ENCODE measurements around the gene FBLN2. TPM values are rescaled to one million over a fixed set of nuclear protein-coding genes. Genes with fewer than 3 reads are reported as not detected.

FBLN2 gene
- total and polyA plus RNA-seq, 4 donors = 1.3 to 9.1 (median 4.3) TPM

- H3K9me3 ChIP-seq (ENCODE audit: control insufficient read depth in 4 of 4, low read length in 3 of 4) = no peaks in the 10 kb centered on the region
- H3K27me3 ChIP-seq (ENCODE audit: control insufficient read depth in 4 of 4, insufficient read depth in 4 of 4, low read length in 3 of 4) = peaks cover 0 to 3% (median 0%) of the 10 kb centered on the region in 4 donors
- no peak for DNase-seq (ENCODE audit: low spot score)
- no peaks in the 10 kb centered on the region for H3K4me1 ChIP-seq (ENCODE audit: control insufficient read depth in 4 of 4, insufficient read depth in 4 of 4, low read length in 3 of 4)
- no peak overlapping the region for H3K4me3 ChIP-seq (ENCODE audit: low read depth in 1 of 3, low read length in 3 of 3)
- WGBS = 95% methylated on average over 6 of the region's 6 CpGs
- H3K27ac ChIP-seq (ENCODE audit: low read depth in 1 of 2, low read length in 2 of 2) = no peak overlapping the region
- TF ChIP-seq RXRA (IDR thresholded peaks at IDR 0.05) = no peak
- TF ChIP-seq SP1 (IDR thresholded peaks at IDR 0.05) = no peak
- TF ChIP-seq EGR1 (IDR thresholded peaks at IDR 0.05; ENCODE audit: low read depth in 2 of 2) = no peak
- TF ChIP-seq JUND (IDR thresholded peaks at IDR 0.05) = no peak
- TF ChIP-seq TAF1 (conservative IDR thresholded peaks at IDR 0.05) = no peak
- no peak for TF ChIP-seq GABPA (IDR thresholded peaks at IDR 0.05 in 1 of 2, conservative IDR thresholded peaks at IDR 0.05 in 1 of 2)
- TF ChIP-seq CTCF (IDR thresholded peaks at IDR 0.05; ENCODE audit: low read depth, low read length, missing input control) = no peak
- TF ChIP-seq ATF3 (IDR thresholded peaks at IDR 0.05) = no peak
- no peak for TF ChIP-seq FOXA1 (IDR thresholded peaks at IDR 0.05)
- no peak for TF ChIP-seq NR2F2 (IDR thresholded peaks at IDR 0.05)
- H3K9ac ChIP-seq (ENCODE audit: low read depth in 1 of 2, low read length in 2 of 2) = no peak overlapping the region
- H3K36me3 ChIP-seq (ENCODE audit: control insufficient read depth in 4 of 4, insufficient read depth in 3 of 4, low read depth in 1 of 4, low read length in 3 of 4) = no peaks in the 10 kb centered on the region
These were observed 62.3 kb downstream of the FBLN2 start for GRCh38 chr3:13611221-13611620.

- Histone ChIP-seq H3K4me3 (ENCODE audit: low read depth in 1 of 3, low read length in 3 of 3) (no peak overlapping the region), H3K27ac (ENCODE audit: low read depth in 1 of 2, low read length in 2 of 2) (no peak overlapping the region), H3K9ac (ENCODE audit: low read depth in 1 of 2, low read length in 2 of 2) (no peak overlapping the region), H3K27me3 (ENCODE audit: control insufficient read depth in 4 of 4, insufficient read depth in 4 of 4, low read length in 3 of 4) (peaks cover 0 to 3% (median 0%) of the 10 kb centered on the region in 4 donors), H3K4me1 (ENCODE audit: control insufficient read depth in 4 of 4, insufficient read depth in 4 of 4, low read length in 3 of 4) (no peaks in the 10 kb centered on the region), H3K36me3 (ENCODE audit: control insufficient read depth in 4 of 4, insufficient read depth in 3 of 4, low read depth in 1 of 4, low read length in 3 of 4) (no peaks in the 10 kb centered on the region), H3K9me3 (ENCODE audit: control insufficient read depth in 4 of 4, low read length in 3 of 4) (no peaks in the 10 kb centered on the region)
- DNase-seq (ENCODE audit: low spot score) = no peak
- no peak for TF ChIP-seq FOXA2 (IDR thresholded peaks at IDR 0.05)
- TF ChIP-seq SP1 (IDR thresholded peaks at IDR 0.05) = no peak
- WGBS = 91% methylated on average over 3 of the region's 3 CpGs
These were observed 63.9 kb downstream of the FBLN2 start for GRCh38 chr3:13612829-13613228.

- H3K36me3 ChIP-seq (ENCODE audit: control insufficient read depth in 4 of 4, insufficient read depth in 3 of 4, low read depth in 1 of 4, low read length in 3 of 4) = no peaks in the 10 kb centered on the region
- no peak overlapping the region for H3K4me3 ChIP-seq (ENCODE audit: low read depth in 1 of 3, low read length in 3 of 3)
- no peak overlapping the region for H3K27ac ChIP-seq (ENCODE audit: low read depth in 1 of 2, low read length in 2 of 2)
- no peaks in the 10 kb centered on the region for H3K9me3 ChIP-seq (ENCODE audit: control insufficient read depth in 4 of 4, low read length in 3 of 4)
- 90% methylated on average over 14 of the region's 14 CpGs for WGBS
- peaks cover 0 to 3% (median 0%) of the 10 kb centered on the region in 4 donors for H3K27me3 ChIP-seq (ENCODE audit: control insufficient read depth in 4 of 4, insufficient read depth in 4 of 4, low read length in 3 of 4)
- TF ChIP-seq SP1 (IDR thresholded peaks at IDR 0.05) = no peak
- no peaks in the 10 kb centered on the region for H3K4me1 ChIP-seq (ENCODE audit: control insufficient read depth in 4 of 4, insufficient read depth in 4 of 4, low read length in 3 of 4)
- no peak for DNase-seq (ENCODE audit: low spot score)
- no peak overlapping the region for H3K9ac ChIP-seq (ENCODE audit: low read depth in 1 of 2, low read length in 2 of 2)
These were observed 64.6 kb downstream of the FBLN2 start for GRCh38 chr3:13613343-13614190.

- H3K27me3 ChIP-seq (ENCODE audit: control insufficient read depth in 4 of 4, insufficient read depth in 4 of 4, low read length in 3 of 4) = peaks cover 0 to 3% (median 0%) of the 10 kb centered on the region in 4 donors
- no peaks in the 10 kb centered on the region for H3K4me1 ChIP-seq (ENCODE audit: control insufficient read depth in 4 of 4, insufficient read depth in 4 of 4, low read length in 3 of 4)
- WGBS = 82% methylated on average over 2 of the region's 2 CpGs
- DNase-seq (ENCODE audit: low spot score) = no peak
- no peaks in the 10 kb centered on the region for H3K9me3 ChIP-seq (ENCODE audit: control insufficient read depth in 4 of 4, low read length in 3 of 4)
- H3K4me3 ChIP-seq (ENCODE audit: low read depth in 1 of 3, low read length in 3 of 3) = no peak overlapping the region
- H3K27ac ChIP-seq (ENCODE audit: low read depth in 1 of 2, low read length in 2 of 2) = no peak overlapping the region
- H3K36me3 ChIP-seq (ENCODE audit: control insufficient read depth in 4 of 4, insufficient read depth in 3 of 4, low read depth in 1 of 4, low read length in 3 of 4) = no peaks in the 10 kb centered on the region
- H3K9ac ChIP-seq (ENCODE audit: low read depth in 1 of 2, low read length in 2 of 2) = no peak overlapping the region
- TF ChIP-seq JUND (IDR thresholded peaks at IDR 0.05) (no peak), HNF4G (IDR thresholded peaks at IDR 0.05) (no peak), FOXA1 (IDR thresholded peaks at IDR 0.05) (no peak), NR2F2 (IDR thresholded peaks at IDR 0.05) (no peak), GABPA (IDR thresholded peaks at IDR 0.05 in 1 of 2, conservative IDR thresholded peaks at IDR 0.05 in 1 of 2) (no peak), ZBTB33 (IDR thresholded peaks at IDR 0.05) (no peak), RXRA (IDR thresholded peaks at IDR 0.05) (no peak), EGR1 (IDR thresholded peaks at IDR 0.05; ENCODE audit: low read depth in 2 of 2) (no peak), FOXA2 (IDR thresholded peaks at IDR 0.05) (no peak), YY1 (IDR thresholded peaks at IDR 0.05) (no peak), ATF3 (IDR thresholded peaks at IDR 0.05) (no peak)
These were observed 65.7 kb downstream of the FBLN2 start for GRCh38 chr3:13614607-13615006.
